Esophagus squamous epithelium (tissue), 4 donors: Measurements from ENCODE around the gene PTGS2.

Source experiments
- POLR2A ChIP-seq, 4 donors: fragments of 450-650 bp; IDR thresholded peaks; one replicate each; pipeline ENCODE4 v1.6.1; 2017; ENCODE audit warnings: antibody characterized with exemption in 4 of 4, mild to moderate bottlenecking in 4 of 4, moderate library complexity in 3 of 4
- TF ChIP-seq, protein P1 (sequence below), 6 experiments: fragments of 450-650 bp in 4 of 6; fragments of 200-600 bp in 2 of 6; sonication (generic) in 2 of 6; IDR thresholded peaks; one replicate each; pipeline ENCODE4 v1.5.1; 2016 to 2019; ENCODE audit warnings: antibody characterized with exemption in 6 of 6, mild to moderate bottlenecking in 4 of 6, moderate library complexity in 4 of 6

GRCh38 chr1:186633116-186633515, 47.1 kb downstream of the PTGS2 start:
- TF ChIP-seq, protein P1, sequence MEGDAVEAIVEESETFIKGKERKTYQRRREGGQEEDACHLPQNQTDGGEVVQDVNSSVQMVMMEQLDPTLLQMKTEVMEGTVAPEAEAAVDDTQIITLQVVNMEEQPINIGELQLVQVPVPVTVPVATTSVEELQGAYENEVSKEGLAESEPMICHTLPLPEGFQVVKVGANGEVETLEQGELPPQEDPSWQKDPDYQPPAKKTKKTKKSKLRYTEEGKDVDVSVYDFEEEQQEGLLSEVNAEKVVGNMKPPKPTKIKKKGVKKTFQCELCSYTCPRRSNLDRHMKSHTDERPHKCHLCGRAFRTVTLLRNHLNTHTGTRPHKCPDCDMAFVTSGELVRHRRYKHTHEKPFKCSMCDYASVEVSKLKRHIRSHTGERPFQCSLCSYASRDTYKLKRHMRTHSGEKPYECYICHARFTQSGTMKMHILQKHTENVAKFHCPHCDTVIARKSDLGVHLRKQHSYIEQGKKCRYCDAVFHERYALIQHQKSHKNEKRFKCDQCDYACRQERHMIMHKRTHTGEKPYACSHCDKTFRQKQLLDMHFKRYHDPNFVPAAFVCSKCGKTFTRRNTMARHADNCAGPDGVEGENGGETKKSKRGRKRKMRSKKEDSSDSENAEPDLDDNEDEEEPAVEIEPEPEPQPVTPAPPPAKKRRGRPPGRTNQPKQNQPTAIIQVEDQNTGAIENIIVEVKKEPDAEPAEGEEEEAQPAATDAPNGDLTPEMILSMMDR (IDR thresholded peaks at IDR 0.05): no peak
- no peak for TF ChIP-seq POLR2A (IDR thresholded peaks at IDR 0.05)
